Omental fat pad (tissue), 4 donors: ENCODE measurements around the gene RPGR. TPM values are rescaled to one million over a fixed set of nuclear protein-coding genes. Genes with fewer than 3 reads are reported as not detected.

Source experiments
- ATAC-seq: fragments of 150-250 bp; one replicate; pipeline ENCODE4 v1.9.1; 2016; ENCODE audit warnings: mild to moderate bottlenecking, moderate library complexity; ENCODE audit not compliant: low FRiP score
- DNase-seq: peaks from one replicate; pipeline ENCODE4 v3.0.0-alpha.2; 2019; ENCODE audit warnings: low spot score
- CTCF ChIP-seq, 3 donors: fragments of 450-650 bp; IDR thresholded peaks; one replicate each; pipeline ENCODE4 v1.5.1; 2016 to 2017; ENCODE audit warnings: antibody characterized with exemption in 3 of 3, mild to moderate bottlenecking in 3 of 3, moderate library complexity in 2 of 3
- total RNA-seq, 4 donors: library from RNA; depleted of rRNA; stranded (reverse); fragments of >200 nt; gene quantifications; one replicate each; pipeline ENCODE4 v1.1.0, GENCODE V29; 2016

Gene RPGR
- total RNA-seq, 4 donors from 2014 or later: 19.9 to 67.3 (median 41.3) TPM

- no peak for ATAC-seq
- no peak for DNase-seq
- TF ChIP-seq CTCF (IDR thresholded peaks at IDR 0.05): no peak
Measured at GRCh38 chrX:38342853-38343778, 15.8 kb upstream of the RPGR start.

GRCh38 chrX:38341442-38341841, 14.1 kb upstream of the RPGR start:
- TF ChIP-seq CTCF (IDR thresholded peaks at IDR 0.05): no peak
- no peak for ATAC-seq
- no peak for DNase-seq

DNA sequence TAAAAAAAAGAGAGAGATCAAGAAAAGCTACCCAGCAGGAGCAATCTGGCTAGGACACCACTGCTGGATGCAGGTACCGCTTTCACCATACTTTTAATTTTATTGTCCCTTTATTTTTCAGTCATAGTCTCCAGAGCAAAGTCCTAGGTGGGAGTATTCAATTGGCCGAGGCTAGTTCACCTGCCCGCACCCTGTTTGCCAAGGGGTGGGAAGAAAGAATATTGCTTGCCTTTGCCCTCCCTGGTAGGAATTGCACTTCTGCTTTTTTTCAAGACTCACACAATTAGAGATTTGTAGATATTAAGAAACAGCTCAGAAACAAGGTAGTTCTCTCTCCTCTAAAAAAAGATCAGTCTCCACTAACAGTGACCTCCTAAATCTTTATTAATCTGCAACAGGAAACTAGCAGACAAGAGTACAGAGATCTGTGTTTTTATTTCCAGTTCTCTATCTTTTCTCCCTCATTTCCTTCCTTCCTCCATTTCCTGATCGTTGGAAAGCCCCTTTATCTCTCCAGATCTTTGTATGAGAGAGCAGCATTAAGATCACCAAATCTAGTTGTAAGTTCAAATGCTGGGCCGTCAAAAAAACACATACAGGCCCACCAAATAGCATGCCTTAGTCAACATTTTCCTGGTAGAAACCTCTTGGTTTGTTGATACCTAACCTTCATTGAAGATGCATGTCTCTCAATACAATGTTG, 9.4 kb upstream of the RPGR start:
- no peak for TF ChIP-seq CTCF (IDR thresholded peaks at IDR 0.05)
- DNase-seq: no peak

DNA sequence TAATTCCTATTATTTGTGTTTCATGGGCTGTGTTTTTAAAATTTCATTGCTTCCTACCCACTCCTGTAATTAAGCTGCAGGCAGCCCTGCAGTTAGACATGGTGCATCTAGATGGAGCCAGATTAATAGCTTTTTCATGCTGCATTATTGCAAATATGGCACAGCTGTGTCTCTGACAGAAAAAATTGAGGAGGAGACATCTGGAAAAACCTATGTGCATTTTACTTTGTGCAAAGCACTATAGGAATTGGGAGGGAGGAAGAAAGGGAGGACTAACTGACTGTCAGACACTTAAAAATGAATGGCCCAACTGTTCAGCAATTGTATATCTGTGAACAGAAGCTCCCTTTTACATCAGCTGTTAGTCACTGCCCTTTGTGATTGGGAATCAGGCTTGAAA, 8.1 kb upstream of the RPGR start:
- ATAC-seq (no peak), DNase-seq (no peak)
- no peak for TF ChIP-seq CTCF (IDR thresholded peaks at IDR 0.05)

More for the DNA sequence above, 9.4 kb upstream of the RPGR start:
- no peak for ATAC-seq

DNA sequence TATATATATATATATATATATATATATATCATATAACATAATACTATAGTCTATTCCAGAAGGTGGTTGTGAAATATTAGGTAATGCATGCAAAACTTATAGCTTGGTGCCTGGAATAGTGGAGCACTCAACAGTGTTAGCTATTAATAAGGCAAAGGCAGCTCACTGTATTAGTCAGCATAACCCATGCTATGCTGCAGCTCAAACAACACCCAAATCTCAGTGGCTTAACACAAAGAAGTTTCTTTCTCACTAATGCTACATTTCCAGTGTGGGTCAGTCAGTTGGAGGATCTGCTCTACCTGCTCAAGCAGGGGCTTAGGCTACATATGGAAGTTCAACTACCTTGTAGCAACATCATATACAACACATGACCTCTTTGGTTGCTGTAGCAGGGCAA, 5.2 kb upstream of the RPGR start:
- DNase-seq: no peak
- ATAC-seq: no peak
- no peak for TF ChIP-seq CTCF (IDR thresholded peaks at IDR 0.05)

DNA sequence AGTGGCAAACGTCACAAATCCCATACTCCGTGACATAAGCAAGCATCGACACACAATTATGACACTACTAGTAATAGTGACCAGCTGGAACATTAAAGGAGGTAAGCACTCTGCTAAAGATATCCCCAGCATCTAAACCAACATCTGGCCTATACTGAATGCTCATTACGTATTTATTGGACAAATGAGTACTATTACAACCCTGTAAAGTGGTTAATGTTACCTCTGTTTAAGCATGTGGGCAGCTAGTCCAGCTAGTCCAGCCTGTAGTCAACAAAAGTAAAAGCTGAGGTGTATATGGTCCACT, 419 bp upstream of the RPGR start:
- TF ChIP-seq CTCF (IDR thresholded peaks at IDR 0.05): no peak
- ATAC-seq: no peak
- DNase-seq: no peak
